Uterus (tissue), 2 donors: ENCODE data around the gene SECISBP2L.

ENCODE experiments used
- POLR2A ChIP-seq, 2 donors: fragments of 450-650 bp; IDR thresholded peaks; one replicate each; pipeline ENCODE4 v1.6.1; 2016; ENCODE audit warnings: antibody characterized with exemption in 2 of 2, mild to moderate bottlenecking in 1 of 2, moderate library complexity in 1 of 2
- TF ChIP-seq, protein P1 (sequence below), 4 experiments: fragments of 200-600 bp in 2 of 4; fragments of 450-650 bp in 2 of 4; sonication (generic) in 2 of 4; IDR thresholded peaks; one replicate each; pipeline ENCODE4 v1.5.1; 2016 to 2019; ENCODE audit warnings: antibody characterized with exemption in 4 of 4, mild to moderate bottlenecking in 2 of 4, moderate library complexity in 1 of 4

DNA sequence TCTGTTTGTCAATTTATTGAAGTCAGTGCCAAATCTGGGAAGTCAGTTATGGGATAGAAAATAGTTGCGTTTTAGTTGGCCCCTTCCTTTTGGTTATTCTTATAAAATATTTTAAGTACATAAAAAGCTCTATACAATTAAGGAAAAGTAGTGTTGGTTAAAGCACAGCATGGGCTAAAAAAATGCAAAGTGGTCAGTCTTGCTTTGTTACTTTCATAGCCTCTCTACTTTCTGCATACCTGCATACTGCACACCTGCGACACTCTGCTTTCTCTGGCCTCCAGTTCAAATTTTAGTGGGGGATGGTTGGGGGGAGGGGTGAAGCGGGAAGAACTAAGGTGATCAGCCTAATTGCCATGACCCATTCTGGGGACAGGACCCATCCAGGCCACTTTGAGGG lies 60.7 kb downstream of the SECISBP2L start:
- TF ChIP-seq, protein P1, sequence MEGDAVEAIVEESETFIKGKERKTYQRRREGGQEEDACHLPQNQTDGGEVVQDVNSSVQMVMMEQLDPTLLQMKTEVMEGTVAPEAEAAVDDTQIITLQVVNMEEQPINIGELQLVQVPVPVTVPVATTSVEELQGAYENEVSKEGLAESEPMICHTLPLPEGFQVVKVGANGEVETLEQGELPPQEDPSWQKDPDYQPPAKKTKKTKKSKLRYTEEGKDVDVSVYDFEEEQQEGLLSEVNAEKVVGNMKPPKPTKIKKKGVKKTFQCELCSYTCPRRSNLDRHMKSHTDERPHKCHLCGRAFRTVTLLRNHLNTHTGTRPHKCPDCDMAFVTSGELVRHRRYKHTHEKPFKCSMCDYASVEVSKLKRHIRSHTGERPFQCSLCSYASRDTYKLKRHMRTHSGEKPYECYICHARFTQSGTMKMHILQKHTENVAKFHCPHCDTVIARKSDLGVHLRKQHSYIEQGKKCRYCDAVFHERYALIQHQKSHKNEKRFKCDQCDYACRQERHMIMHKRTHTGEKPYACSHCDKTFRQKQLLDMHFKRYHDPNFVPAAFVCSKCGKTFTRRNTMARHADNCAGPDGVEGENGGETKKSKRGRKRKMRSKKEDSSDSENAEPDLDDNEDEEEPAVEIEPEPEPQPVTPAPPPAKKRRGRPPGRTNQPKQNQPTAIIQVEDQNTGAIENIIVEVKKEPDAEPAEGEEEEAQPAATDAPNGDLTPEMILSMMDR (IDR thresholded peaks at IDR 0.05): no peak
- TF ChIP-seq POLR2A (IDR thresholded peaks at IDR 0.05): no peak
